HEK293 (cell line): ENCODE data around the gene MINDY1.

ENCODE experiments used
- CTCF ChIA-PET: fragments of 350-600 bp; formaldehyde crosslinking; extraction: SDS; loops from one replicate; lab custom pipeline; 2021; ENCODE audit warnings: antibody characterized with exemption; lab: Yijun Ruan, JAX
- POLR2A ChIA-PET: fragments of 300-600 bp; formaldehyde crosslinking; extraction: SDS; loops from one replicate; lab custom pipeline; 2020; ENCODE audit warnings: antibody characterized with exemption, inconsistent platforms; lab: Yijun Ruan, JAX
- H3K27ac ChIP-seq: fragments of 200-500 bp; sonication (Bioruptor generic); 2 replicates; pipeline ENCODE4 v1.5.1; 2014; ENCODE audit warnings: low read depth, low read length, control low read depth, inconsistent platforms; ENCODE audit errors: extremely low read depth
- H3K36me3 ChIP-seq, 2 experiments: fragments of 200-500 bp in 1 of 2; sonication (Bioruptor generic) in 1 of 2; 1 replicate in 1 of 2; 2 replicates in 1 of 2; pipeline ENCODE4 v1.5.1; 2014 to 2017; ENCODE audit warnings: inconsistent platforms in 2 of 2, low read length in 2 of 2; ENCODE audit not compliant: control insufficient read depth in 2 of 2, insufficient read depth in 1 of 2
- H3K4me1 ChIP-seq: fragments of 200-500 bp; sonication (Bioruptor generic); 2 replicates; pipeline ENCODE4 v1.5.1; 2014; ENCODE audit warnings: mild to moderate bottlenecking, low read length, inconsistent platforms; ENCODE audit not compliant: control insufficient read depth, insufficient read depth
- H3K4me3 ChIP-seq: 2 replicates; pipeline ENCODE4 v1.5.1; 2011; ENCODE audit warnings: low read depth, mild to moderate bottlenecking, control low read depth, low read length, moderate library complexity
- H3K9me3 ChIP-seq: fragments of 200-500 bp; sonication (Bioruptor generic); 2 replicates; pipeline ENCODE4 v1.5.1; 2014; ENCODE audit warnings: low read depth, low read length, inconsistent platforms; ENCODE audit not compliant: control insufficient read depth, insufficient read depth
- BCL11B ChIP-seq: fragments of 450-650 bp; formaldehyde crosslinking; IDR thresholded peaks from 2 replicates; pipeline ENCODE4 v1.5.1; 2016; ENCODE audit warnings: low read depth, missing biosample characterization, missing genetic modification characterization
- EGR2 ChIP-seq: fragments of 450-650 bp; formaldehyde crosslinking; IDR thresholded peaks from 2 replicates; pipeline ENCODE4 v1.5.1; 2016; ENCODE audit warnings: low read depth, missing biosample characterization, missing genetic modification characterization
- MEIS1 ChIP-seq: sonication (generic); formaldehyde crosslinking; IDR thresholded peaks from 2 replicates; pipeline ENCODE4 v1.8.1; 2022; ENCODE audit warnings: missing genetic modification reagents, mild to moderate bottlenecking, borderline replicate concordance
- SP7 ChIP-seq: fragments of 450-650 bp; formaldehyde crosslinking; IDR thresholded peaks from 2 replicates; pipeline ENCODE4 v1.5.1; 2016; ENCODE audit warnings: missing biosample characterization, missing genetic modification characterization
- ZBTB17 ChIP-seq: fragments of 450-650 bp; formaldehyde crosslinking; IDR thresholded peaks from 2 replicates; pipeline ENCODE4 v1.5.1; 2016; ENCODE audit warnings: missing biosample characterization, missing genetic modification characterization
- ZBTB20 ChIP-seq: fragments of 450-650 bp; formaldehyde crosslinking; IDR thresholded peaks from 2 replicates; pipeline ENCODE4 v1.5.1; 2016; ENCODE audit warnings: missing biosample characterization, missing genetic modification characterization
- ZBTB48 ChIP-seq: fragments of 450-650 bp; formaldehyde crosslinking; IDR thresholded peaks from 2 replicates; pipeline ENCODE4 v1.5.1; 2016; ENCODE audit warnings: missing biosample characterization, missing genetic modification characterization
- ZNF112 ChIP-seq: fragments of 450-650 bp; formaldehyde crosslinking; IDR thresholded peaks from 2 replicates; pipeline ENCODE4 v1.5.0; 2017; ENCODE audit warnings: missing biosample characterization, missing genetic modification characterization
- ZNF114 ChIP-seq: fragments of 450-650 bp; formaldehyde crosslinking; IDR thresholded peaks from 2 replicates; pipeline ENCODE4 v1.5.0; 2017; ENCODE audit warnings: missing biosample characterization, missing genetic modification characterization
- ZNF146 ChIP-seq: fragments of 450-650 bp; formaldehyde crosslinking; IDR thresholded peaks from 2 replicates; pipeline ENCODE4 v1.5.1; 2016; ENCODE audit warnings: missing biosample characterization, missing genetic modification characterization
- ZNF202 ChIP-seq: fragments of 450-650 bp; formaldehyde crosslinking; IDR thresholded peaks from 2 replicates; pipeline ENCODE4 v1.5.1; 2016; ENCODE audit warnings: missing biosample characterization, missing genetic modification characterization, borderline replicate concordance
- ZNF311 ChIP-seq: fragments of 450-650 bp; formaldehyde crosslinking; IDR thresholded peaks from 2 replicates; pipeline ENCODE4 v1.5.1; 2017; ENCODE audit warnings: missing biosample characterization, missing genetic modification characterization, borderline replicate concordance
- ZNF335 ChIP-seq: fragments of 450-650 bp; formaldehyde crosslinking; conservative IDR thresholded peaks from 2 replicates; pipeline ENCODE4 v1.5.1; 2016; ENCODE audit warnings: missing biosample characterization, missing genetic modification characterization
- ZNF341 ChIP-seq: fragments of 450-650 bp; formaldehyde crosslinking; IDR thresholded peaks from 2 replicates; pipeline ENCODE4; 2016; ENCODE audit warnings: low read depth, missing biosample characterization, missing genetic modification characterization
- ZNF514 ChIP-seq: fragments of 450-650 bp; formaldehyde crosslinking; IDR thresholded peaks from 2 replicates; pipeline ENCODE4 v1.5.1; 2016; ENCODE audit warnings: missing biosample characterization, missing genetic modification characterization
- ZNF549 ChIP-seq: fragments of 450-650 bp; IDR thresholded peaks from 2 replicates; pipeline ENCODE4 v1.5.1; 2018; ENCODE audit warnings: missing biosample characterization, missing genetic modification characterization, mild to moderate bottlenecking, inconsistent platforms, moderate library complexity
- ZXDB ChIP-seq: fragments of 450-650 bp; formaldehyde crosslinking; IDR thresholded peaks from 2 replicates; pipeline ENCODE4 v1.5.1; 2016; ENCODE audit warnings: missing biosample characterization, missing genetic modification characterization
- TF ChIP-seq, protein P1 (sequence below): fragments of 450-650 bp; formaldehyde crosslinking; IDR thresholded peaks from 2 replicates; pipeline ENCODE4 v1.5.1; 2016; ENCODE audit warnings: missing biosample characterization, missing genetic modification characterization
- TF ChIP-seq, protein P2 (sequence below): fragments of 450-650 bp; formaldehyde crosslinking; IDR thresholded peaks from 2 replicates; pipeline ENCODE4 v1.5.1; 2016; ENCODE audit warnings: missing biosample characterization, missing genetic modification characterization
- TF ChIP-seq, protein P3 (sequence below): fragments of 450-650 bp; formaldehyde crosslinking; IDR thresholded peaks from 2 replicates; pipeline ENCODE4 v1.5.1; 2016; ENCODE audit warnings: missing biosample characterization, missing genetic modification characterization, borderline replicate concordance
- TF ChIP-seq, protein P4 (sequence below): fragments of 450-650 bp; formaldehyde crosslinking; IDR thresholded peaks from 2 replicates; pipeline ENCODE4 v1.5.1; 2016; ENCODE audit warnings: missing biosample characterization, missing genetic modification characterization
- TF ChIP-seq, protein P5 (sequence below): fragments of 450-650 bp; formaldehyde crosslinking; IDR thresholded peaks from 2 replicates; pipeline ENCODE4 v1.5.1; 2017; ENCODE audit warnings: missing biosample characterization, missing genetic modification characterization

The MINDY1 gene

DNA sequence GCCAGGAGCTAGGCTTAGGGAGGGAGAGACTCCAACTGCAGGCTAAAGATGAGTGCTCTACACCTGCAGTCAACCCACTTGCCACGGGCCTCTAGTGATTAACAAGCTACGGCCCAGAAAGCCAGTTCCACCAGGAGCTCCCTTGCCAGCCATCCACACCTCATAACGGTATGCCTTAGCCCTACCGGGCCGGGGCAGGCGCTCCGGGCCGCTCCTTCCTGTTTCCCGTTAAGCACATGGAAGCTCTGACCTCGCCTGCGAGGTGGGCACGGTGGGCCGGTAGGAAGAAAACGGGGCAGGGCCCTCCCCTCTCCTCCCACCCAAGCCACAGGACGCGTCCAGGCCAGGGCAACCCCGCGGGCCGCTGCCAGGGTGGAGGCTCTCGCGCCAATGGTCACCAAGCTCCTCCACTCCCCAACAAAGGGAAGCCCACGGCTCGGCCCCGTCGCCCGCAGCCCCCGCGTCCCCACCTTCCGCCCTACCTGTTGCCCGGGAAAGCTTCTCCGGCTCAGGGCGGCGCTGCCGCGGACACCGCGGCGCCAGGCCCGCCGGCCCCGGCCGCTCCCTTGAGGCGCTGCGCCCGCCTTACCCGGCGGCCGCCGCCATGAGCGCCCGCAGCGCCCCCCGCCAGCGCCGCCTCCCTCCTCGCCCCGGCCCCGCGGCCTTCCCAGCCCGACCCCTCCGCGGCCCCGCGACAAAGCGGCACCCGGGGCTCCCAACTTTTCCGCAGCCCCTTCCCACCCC lies 32.7 kb downstream of the MINDY1 start (continued):
- TF ChIP-seq, protein P1, sequence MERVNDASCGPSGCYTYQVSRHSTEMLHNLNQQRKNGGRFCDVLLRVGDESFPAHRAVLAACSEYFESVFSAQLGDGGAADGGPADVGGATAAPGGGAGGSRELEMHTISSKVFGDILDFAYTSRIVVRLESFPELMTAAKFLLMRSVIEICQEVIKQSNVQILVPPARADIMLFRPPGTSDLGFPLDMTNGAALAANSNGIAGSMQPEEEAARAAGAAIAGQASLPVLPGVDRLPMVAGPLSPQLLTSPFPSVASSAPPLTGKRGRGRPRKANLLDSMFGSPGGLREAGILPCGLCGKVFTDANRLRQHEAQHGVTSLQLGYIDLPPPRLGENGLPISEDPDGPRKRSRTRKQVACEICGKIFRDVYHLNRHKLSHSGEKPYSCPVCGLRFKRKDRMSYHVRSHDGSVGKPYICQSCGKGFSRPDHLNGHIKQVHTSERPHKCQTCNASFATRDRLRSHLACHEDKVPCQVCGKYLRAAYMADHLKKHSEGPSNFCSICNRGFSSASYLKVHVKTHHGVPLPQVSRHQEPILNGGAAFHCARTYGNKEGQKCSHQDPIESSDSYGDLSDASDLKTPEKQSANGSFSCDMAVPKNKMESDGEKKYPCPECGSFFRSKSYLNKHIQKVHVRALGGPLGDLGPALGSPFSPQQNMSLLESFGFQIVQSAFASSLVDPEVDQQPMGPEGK, result peak; percentile 48; the same call in 1 of the 2 replicates
- TF ChIP-seq ZNF335 (tag by site-specific recombination), result peak; percentile 81
- TF ChIP-seq ZXDB (tag by site-specific recombination), result 0 out of 2 replicates have a peak, but pooled peaks have one; percentile 47
- TF ChIP-seq EGR2 (tag by site-specific recombination), result peak; percentile 61
- no peak for TF ChIP-seq ZNF112

DNA sequence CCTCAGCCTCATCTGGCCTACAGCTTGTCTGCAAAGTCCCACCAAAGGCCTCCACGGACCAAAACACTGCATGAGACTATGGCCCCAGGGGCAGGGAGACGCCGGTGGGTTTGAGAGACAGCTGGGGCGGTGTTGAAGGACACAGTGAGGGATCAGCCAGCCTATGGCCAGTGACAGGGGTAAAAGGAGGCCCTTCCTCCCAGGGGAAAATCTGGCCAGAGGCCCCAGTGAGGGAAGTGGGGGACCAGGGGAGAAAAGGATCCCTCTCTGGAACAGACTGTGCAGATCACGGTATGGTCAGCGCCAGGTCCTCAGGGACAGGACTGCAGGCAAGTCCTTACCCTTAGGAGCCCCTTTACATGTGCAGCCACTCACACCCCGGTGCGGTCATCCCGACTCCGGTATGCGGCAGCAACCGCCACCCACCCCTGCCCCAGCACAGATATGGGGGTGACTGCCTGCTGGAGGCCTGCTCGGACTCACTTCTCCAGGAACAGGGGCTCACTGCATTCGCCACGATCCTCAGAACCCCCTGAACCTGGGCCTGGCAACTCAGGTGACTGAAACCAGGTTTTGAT lies 33.4 kb downstream of the MINDY1 start:
- H3K36me3 ChIP-seq, result peaks cover 0 to 12% of the 10 kb centered on the region in 2 experiments; a peak in 2 of 3 replicates
- ChIA-PET CTCF (interaction anchor here (1.4 kb wide), 1 partner anchor 22 kb away, joined by 5 read pairs; no protein-coding TSS in a partner anchor), POLR2A (interaction anchor here (1.0 to 1.7 kb wide), 5 partner anchors 8 to 97 kb away, joined by 3 to 9 read pairs (median 3); partner anchors contain the start of genes ARNT and MINDY1)
- H3K27ac ChIP-seq, result peak overlapping the region; percentile 81
- peaks cover 26% of the 10 kb centered on the region for H3K4me1 ChIP-seq
- H3K4me3 ChIP-seq, result peak overlapping the region; percentile 82
- H3K9me3 ChIP-seq, result no peaks in the 10 kb centered on the region
- TF ChIP-seq ZBTB17 (tag by site-specific recombination) (no peak), ZNF549 (tag by site-specific recombination) (no peak), SP7 (no peak), ZNF202 (tag by site-specific recombination) (no peak), EGR2 (tag by site-specific recombination) (no peak), ZNF114 (tag by site-specific recombination) (no peak), ZNF514 (tag by site-specific recombination) (no peak), MEIS1 (CRISPR knock-in tag) (no peak), BCL11B (no peak), ZBTB20 (tag by site-specific recombination) (0 out of 2 replicates have a peak, but pooled peaks have one; percentile 63), ZNF311 (no peak), ZNF146 (tag by site-specific recombination) (no peak), ZBTB48 (tag by site-specific recombination) (0 out of 2 replicates have a peak, but pooled peaks have one; percentile 12), ZNF341 (tag by site-specific recombination) (peak; percentile 52; the same call in 1 of the 2 replicates)
- TF ChIP-seq, protein P2, sequence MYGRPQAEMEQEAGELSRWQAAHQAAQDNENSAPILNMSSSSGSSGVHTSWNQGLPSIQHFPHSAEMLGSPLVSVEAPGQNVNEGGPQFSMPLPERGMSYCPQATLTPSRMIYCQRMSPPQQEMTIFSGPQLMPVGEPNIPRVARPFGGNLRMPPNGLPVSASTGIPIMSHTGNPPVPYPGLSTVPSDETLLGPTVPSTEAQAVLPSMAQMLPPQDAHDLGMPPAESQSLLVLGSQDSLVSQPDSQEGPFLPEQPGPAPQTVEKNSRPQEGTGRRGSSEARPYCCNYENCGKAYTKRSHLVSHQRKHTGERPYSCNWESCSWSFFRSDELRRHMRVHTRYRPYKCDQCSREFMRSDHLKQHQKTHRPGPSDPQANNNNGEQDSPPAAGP, result 0 out of 2 replicates have a peak, but pooled peaks have one; percentile 17
- TF ChIP-seq, protein P3, sequence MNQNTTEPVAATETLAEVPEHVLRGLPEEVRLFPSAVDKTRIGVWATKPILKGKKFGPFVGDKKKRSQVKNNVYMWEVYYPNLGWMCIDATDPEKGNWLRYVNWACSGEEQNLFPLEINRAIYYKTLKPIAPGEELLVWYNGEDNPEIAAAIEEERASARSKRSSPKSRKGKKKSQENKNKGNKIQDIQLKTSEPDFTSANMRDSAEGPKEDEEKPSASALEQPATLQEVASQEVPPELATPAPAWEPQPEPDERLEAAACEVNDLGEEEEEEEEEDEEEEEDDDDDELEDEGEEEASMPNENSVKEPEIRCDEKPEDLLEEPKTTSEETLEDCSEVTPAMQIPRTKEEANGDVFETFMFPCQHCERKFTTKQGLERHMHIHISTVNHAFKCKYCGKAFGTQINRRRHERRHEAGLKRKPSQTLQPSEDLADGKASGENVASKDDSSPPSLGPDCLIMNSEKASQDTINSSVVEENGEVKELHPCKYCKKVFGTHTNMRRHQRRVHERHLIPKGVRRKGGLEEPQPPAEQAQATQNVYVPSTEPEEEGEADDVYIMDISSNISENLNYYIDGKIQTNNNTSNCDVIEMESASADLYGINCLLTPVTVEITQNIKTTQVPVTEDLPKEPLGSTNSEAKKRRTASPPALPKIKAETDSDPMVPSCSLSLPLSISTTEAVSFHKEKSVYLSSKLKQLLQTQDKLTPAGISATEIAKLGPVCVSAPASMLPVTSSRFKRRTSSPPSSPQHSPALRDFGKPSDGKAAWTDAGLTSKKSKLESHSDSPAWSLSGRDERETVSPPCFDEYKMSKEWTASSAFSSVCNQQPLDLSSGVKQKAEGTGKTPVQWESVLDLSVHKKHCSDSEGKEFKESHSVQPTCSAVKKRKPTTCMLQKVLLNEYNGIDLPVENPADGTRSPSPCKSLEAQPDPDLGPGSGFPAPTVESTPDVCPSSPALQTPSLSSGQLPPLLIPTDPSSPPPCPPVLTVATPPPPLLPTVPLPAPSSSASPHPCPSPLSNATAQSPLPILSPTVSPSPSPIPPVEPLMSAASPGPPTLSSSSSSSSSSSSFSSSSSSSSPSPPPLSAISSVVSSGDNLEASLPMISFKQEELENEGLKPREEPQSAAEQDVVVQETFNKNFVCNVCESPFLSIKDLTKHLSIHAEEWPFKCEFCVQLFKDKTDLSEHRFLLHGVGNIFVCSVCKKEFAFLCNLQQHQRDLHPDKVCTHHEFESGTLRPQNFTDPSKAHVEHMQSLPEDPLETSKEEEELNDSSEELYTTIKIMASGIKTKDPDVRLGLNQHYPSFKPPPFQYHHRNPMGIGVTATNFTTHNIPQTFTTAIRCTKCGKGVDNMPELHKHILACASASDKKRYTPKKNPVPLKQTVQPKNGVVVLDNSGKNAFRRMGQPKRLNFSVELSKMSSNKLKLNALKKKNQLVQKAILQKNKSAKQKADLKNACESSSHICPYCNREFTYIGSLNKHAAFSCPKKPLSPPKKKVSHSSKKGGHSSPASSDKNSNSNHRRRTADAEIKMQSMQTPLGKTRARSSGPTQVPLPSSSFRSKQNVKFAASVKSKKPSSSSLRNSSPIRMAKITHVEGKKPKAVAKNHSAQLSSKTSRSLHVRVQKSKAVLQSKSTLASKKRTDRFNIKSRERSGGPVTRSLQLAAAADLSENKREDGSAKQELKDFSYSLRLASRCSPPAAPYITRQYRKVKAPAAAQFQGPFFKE (tag by site-specific recombination), result no peak
- TF ChIP-seq, protein P4, sequence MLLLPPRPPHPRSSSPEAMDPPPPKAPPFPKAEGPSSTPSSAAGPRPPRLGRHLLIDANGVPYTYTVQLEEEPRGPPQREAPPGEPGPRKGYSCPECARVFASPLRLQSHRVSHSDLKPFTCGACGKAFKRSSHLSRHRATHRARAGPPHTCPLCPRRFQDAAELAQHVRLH (tag by site-specific recombination), result no peak
- TF ChIP-seq, protein P5, sequence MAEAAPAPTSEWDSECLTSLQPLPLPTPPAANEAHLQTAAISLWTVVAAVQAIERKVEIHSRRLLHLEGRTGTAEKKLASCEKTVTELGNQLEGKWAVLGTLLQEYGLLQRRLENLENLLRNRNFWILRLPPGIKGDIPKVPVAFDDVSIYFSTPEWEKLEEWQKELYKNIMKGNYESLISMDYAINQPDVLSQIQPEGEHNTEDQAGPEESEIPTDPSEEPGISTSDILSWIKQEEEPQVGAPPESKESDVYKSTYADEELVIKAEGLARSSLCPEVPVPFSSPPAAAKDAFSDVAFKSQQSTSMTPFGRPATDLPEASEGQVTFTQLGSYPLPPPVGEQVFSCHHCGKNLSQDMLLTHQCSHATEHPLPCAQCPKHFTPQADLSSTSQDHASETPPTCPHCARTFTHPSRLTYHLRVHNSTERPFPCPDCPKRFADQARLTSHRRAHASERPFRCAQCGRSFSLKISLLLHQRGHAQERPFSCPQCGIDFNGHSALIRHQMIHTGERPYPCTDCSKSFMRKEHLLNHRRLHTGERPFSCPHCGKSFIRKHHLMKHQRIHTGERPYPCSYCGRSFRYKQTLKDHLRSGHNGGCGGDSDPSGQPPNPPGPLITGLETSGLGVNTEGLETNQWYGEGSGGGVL, result peak; percentile 66
